H9 (cell line): ENCODE results near the gene PSMD6. TPM values are rescaled to one million over a fixed set of nuclear protein-coding genes. Genes with fewer than 3 reads are reported as not detected.

ENCODE experiments used
- DNase-seq: peaks from one replicate; pipeline ENCODE4 v3.0.0-alpha.2; 2017
- H2AFZ ChIP-seq: one replicate; pipeline ENCODE4 v1.6.1; 2013; ENCODE audit warnings: mild to moderate bottlenecking, low read length, control low read depth, moderate library complexity
- H2AK5ac ChIP-seq: 2 replicates; pipeline ENCODE4 v1.6.1; 2013; ENCODE audit warnings: low read length, control low read depth, mixed read lengths; ENCODE audit not compliant: insufficient read length
- H2BK120ac ChIP-seq: one replicate; pipeline ENCODE4 v1.6.1; 2013; ENCODE audit warnings: low read depth, mild to moderate bottlenecking, low read length, control low read depth, inconsistent platforms; ENCODE audit not compliant: poor library complexity, severe bottlenecking
- H2BK12ac ChIP-seq: 2 replicates; pipeline ENCODE4 v1.6.1; 2013; ENCODE audit warnings: low read length, control low read depth, mixed read lengths, low read depth; ENCODE audit not compliant: insufficient read length
- H2BK15ac ChIP-seq: 2 replicates; pipeline ENCODE4 v1.6.1; 2013; ENCODE audit warnings: low read depth, low read length, control low read depth
- H2BK20ac ChIP-seq: one replicate; pipeline ENCODE4 v1.6.1; 2013; ENCODE audit warnings: low read depth, mild to moderate bottlenecking, low read length, control low read depth, inconsistent platforms; ENCODE audit not compliant: poor library complexity, severe bottlenecking
- H2BK5ac ChIP-seq: 2 replicates; pipeline ENCODE4 v1.6.1; 2013; ENCODE audit warnings: low read length, control low read depth, mixed read lengths; ENCODE audit not compliant: insufficient read length
- H3K14ac ChIP-seq: 2 replicates; pipeline ENCODE4 v1.6.1; 2013; ENCODE audit warnings: low read length, control low read depth; ENCODE audit not compliant: insufficient read depth
- H3K18ac ChIP-seq: 2 replicates; pipeline ENCODE4 v1.6.1; 2013; ENCODE audit warnings: low read depth, mild to moderate bottlenecking, mixed read lengths, low read length, control low read depth; ENCODE audit not compliant: insufficient read length
- H3K23ac ChIP-seq: 2 replicates; pipeline ENCODE4 v1.6.1; 2013; ENCODE audit warnings: low read length, control low read depth, mixed read lengths, low read depth; ENCODE audit not compliant: insufficient read length
- H3K23me2 ChIP-seq: 2 replicates; pipeline ENCODE4 v1.6.1; 2013; ENCODE audit warnings: low read depth, mild to moderate bottlenecking, mixed read lengths, low read length, control low read depth; ENCODE audit not compliant: insufficient read length, poor library complexity, severe bottlenecking
- H3K27ac ChIP-seq: 2 replicates; pipeline ENCODE4 v1.5.1; 2013; ENCODE audit warnings: low read length, control low read depth, mixed read lengths, low read depth; ENCODE audit not compliant: insufficient read length
- H3K27me3 ChIP-seq: 2 replicates; pipeline ENCODE4 v1.6.1; 2013; ENCODE audit warnings: low read length, control low read depth, inconsistent platforms; ENCODE audit not compliant: insufficient read depth
- H3K4ac ChIP-seq: 2 replicates; pipeline ENCODE4 v1.6.1; 2013; ENCODE audit warnings: low read depth, mild to moderate bottlenecking, control low read depth, inconsistent platforms, low read length, moderate library complexity
- H3K4me1 ChIP-seq: 2 replicates; pipeline ENCODE4 v1.6.1; 2013; ENCODE audit warnings: low read length, control low read depth, inconsistent platforms; ENCODE audit not compliant: insufficient read depth
- H3K4me2 ChIP-seq: 2 replicates; pipeline ENCODE4 v1.6.1; 2013; ENCODE audit warnings: low read length, control low read depth, mixed read lengths; ENCODE audit not compliant: insufficient read length, insufficient read depth
- H3K56ac ChIP-seq: 2 replicates; pipeline ENCODE4 v1.6.1; 2013; ENCODE audit warnings: low read depth, mild to moderate bottlenecking, mixed read lengths, low read length, control low read depth; ENCODE audit not compliant: insufficient read length
- H3K79me1 ChIP-seq: 2 replicates; pipeline ENCODE4 v1.6.1; 2013; ENCODE audit warnings: low read depth, mild to moderate bottlenecking, moderate library complexity, low read length, control low read depth, inconsistent platforms; ENCODE audit not compliant: insufficient read depth, poor library complexity, severe bottlenecking
- H3K79me2 ChIP-seq: 2 replicates; pipeline ENCODE4 v1.6.1; 2013; ENCODE audit warnings: low read length, control low read depth, inconsistent platforms; ENCODE audit not compliant: insufficient read depth
- H3K9ac ChIP-seq: 2 replicates; pipeline ENCODE4 v1.6.1; 2013; ENCODE audit warnings: low read length, control low read depth, mixed read lengths; ENCODE audit not compliant: insufficient read length; ENCODE audit errors: extremely low read depth
- H3K9me3 ChIP-seq: one replicate; pipeline ENCODE4 v1.6.1; 2013; ENCODE audit warnings: low read depth, low read length, inconsistent platforms; ENCODE audit not compliant: control insufficient read depth
- H3T11ph ChIP-seq: one replicate; pipeline ENCODE4 v1.6.1; 2013; ENCODE audit warnings: mild to moderate bottlenecking, low read length, control low read depth, inconsistent platforms
- H4K20me1 ChIP-seq: one replicate; pipeline ENCODE4 v1.6.1; 2013; ENCODE audit not compliant: control insufficient read depth, insufficient read length, insufficient read depth
- H4K5ac ChIP-seq: 2 replicates; pipeline ENCODE4 v1.6.1; 2013; ENCODE audit warnings: low read depth, mild to moderate bottlenecking, mixed read lengths, low read length, control low read depth; ENCODE audit not compliant: insufficient read length
- H4K8ac ChIP-seq: replicated peaks from 2 replicates; pipeline ENCODE4 v1.6.1; 2013; ENCODE audit warnings: low read length, control low read depth, mixed read lengths, low read depth; ENCODE audit not compliant: insufficient read length
- H4K91ac ChIP-seq: 2 replicates; pipeline ENCODE4 v1.6.1; 2013; ENCODE audit warnings: low read depth, mild to moderate bottlenecking, moderate library complexity, mixed read lengths, low read length, control low read depth; ENCODE audit not compliant: insufficient read length
- H3K27ac Mint-ChIP-seq, 3 experiments: 2 replicates in 2 of 3; 3 replicates in 1 of 3; pipeline ENCODE4 v1.8.0; 2020 to 2021; ENCODE audit warnings: mixed read lengths in 3 of 3, mild to moderate bottlenecking in 1 of 3, moderate library complexity in 1 of 3
- H3K27me3 Mint-ChIP-seq: 2 replicates; pipeline ENCODE4 v1.8.0; 2021; ENCODE audit warnings: low read depth, mild to moderate bottlenecking, moderate library complexity, mixed read lengths
- H3K36me3 Mint-ChIP-seq, 3 experiments: 2 replicates in 2 of 3; 3 replicates in 1 of 3; pipeline ENCODE4 v1.8.0; 2020 to 2021; ENCODE audit warnings: low read depth in 3 of 3, mixed read lengths in 3 of 3; ENCODE audit not compliant: insufficient read depth in 1 of 3
- H3K4me1 Mint-ChIP-seq, 2 experiments: 2 replicates each; pipeline ENCODE4 v1.8.0; 2020; ENCODE audit warnings: mixed read lengths in 2 of 2
- H3K4me3 Mint-ChIP-seq, 2 experiments: 2 replicates in 1 of 2; 3 replicates in 1 of 2; pipeline ENCODE4 v1.8.0; 2020 to 2021; ENCODE audit warnings: mild to moderate bottlenecking in 2 of 2, mixed read lengths in 2 of 2, moderate library complexity in 1 of 2
- H3K9me3 Mint-ChIP-seq, 2 experiments: 2 replicates in 1 of 2; 3 replicates in 1 of 2; pipeline ENCODE4 v1.8.0; 2020; ENCODE audit warnings: mild to moderate bottlenecking in 2 of 2, mixed read lengths in 2 of 2, moderate library complexity in 1 of 2
- CTCF ChIP-seq: fragments of 200-600 bp; sonication (generic); conservative IDR thresholded peaks from 3 replicates; pipeline ENCODE4 v1.8.0; 2021; ENCODE audit warnings: antibody characterized with exemption, mild to moderate bottlenecking
- WGBS: extraction: QIAGEN DNeasy Blood & Tissue Kit; methylation state at CpG from one replicate; pipeline ENCODE4 v1.1.7; 2013; ENCODE audit warnings: missing lambda C conversion rate, low lambda C conversion rate, mixed read lengths; ENCODE audit not compliant: insufficient read length; ENCODE audit errors: extremely low coverage; 5-methylcytosine and 5-hydroxymethylcytosine counted together
- total RNA-seq: library from RNA; stranded (reverse); gene quantifications from 2 replicates; pipeline ENCODE4 v1.2.1, GENCODE V29; 2021

Gene PSMD6
- total RNA-seq, 1 experiment from 2014 or later: 112 TPM

- Histone ChIP-seq H3K4me2 (no peak overlapping the region), H3K4me1 (no peaks in the 10 kb centered on the region), H3K23me2 (no peaks in the 10 kb centered on the region), H2AK5ac (no peak overlapping the region), H4K91ac (no peak overlapping the region), H3K18ac (no peak overlapping the region), H3K27ac (no peak overlapping the region), H3K27me3 (no peaks in the 10 kb centered on the region; the same call in 1 of the 2 replicates), H3K56ac (no peak overlapping the region), H3K23ac (no peak overlapping the region), H3K79me2 (no peaks in the 10 kb centered on the region), H3T11ph (no peak overlapping the region), H3K9ac (no peak overlapping the region), H2BK12ac (no peak overlapping the region), H2BK20ac (no peak overlapping the region), H4K5ac (no peak overlapping the region), H3K14ac (no peak overlapping the region), H2BK15ac (no peak overlapping the region), H2AFZ (no peak overlapping the region), H4K20me1 (no peaks in the 10 kb centered on the region), H3K4ac (no peak overlapping the region), H4K8ac (no peak overlapping the region), H3K9me3 (no peaks in the 10 kb centered on the region), H2BK5ac (no peak overlapping the region), H3K79me1 (no peaks in the 10 kb centered on the region), H2BK120ac (no peak overlapping the region)
- peaks cover 1% of the 10 kb centered on the region for H3K27me3 Mint-ChIP-seq
- no peak for TF ChIP-seq CTCF
- H3K9me3 Mint-ChIP-seq: no peaks in the 10 kb centered on the region; a peak in 2 of 5 replicates
- no peaks in the 10 kb centered on the region for H3K36me3 Mint-ChIP-seq
- H3K4me3 Mint-ChIP-seq: no peak overlapping the region
- no CpG with 5 or more reads among the region's 2 CpGs for WGBS
- H3K4me1 Mint-ChIP-seq: peaks cover 0 to 11% of the 10 kb centered on the region in 2 experiments; a peak in 2 of 4 replicates
- peak overlapping the region in 1 of 3 experiments; percentile 14; a peak in 1 of 7 replicates for H3K27ac Mint-ChIP-seq
- DNase-seq: no peak
These were observed 48.8 kb upstream of the PSMD6 start for GRCh38 chr3:64072126-64072525.
